ENCODE measurements around the gene TMEM9. TPM values are rescaled to one million over a fixed set of nuclear protein-coding genes. Genes with fewer than 3 reads are reported as not detected.

Gene TMEM9
- total and polyA plus RNA-seq, 2 of the 8 experiments (the other 6 are each of a cell fraction or from before 2014, with no cell fraction given): 79.9 to 181 TPM

GRCh38 chr1:201088395-201088794, 65.9 kb downstream of the TMEM9 start:
- Histone ChIP-seq H2AK5ac (ENCODE audit: low read depth, low read length) (no peak overlapping the region), H3K79me1 (ENCODE audit: low read depth, low read length) (no peaks in the 10 kb centered on the region), H3K23ac (ENCODE audit: insufficient read length) (no peak overlapping the region), H3K27me3 (replicated peaks in 1 of 4; ENCODE audit: control insufficient read depth in 3 of 4, extremely low read depth in 1 of 4, insufficient read depth in 3 of 4, low read length in 3 of 4) (no peaks in the 10 kb centered on the region), H3K56ac (replicated peaks; ENCODE audit: insufficient read length, low read depth, low read length) (no peak overlapping the region), H3K23me2 (ENCODE audit: low read depth, low read length) (no peaks in the 10 kb centered on the region), H4K5ac (ENCODE audit: insufficient read length, low read depth, low read length) (no peak overlapping the region), H2AFZ (ENCODE audit: low read length) (no peak overlapping the region), H3K36me3 (ENCODE audit: control insufficient read depth in 2 of 4, insufficient read depth in 4 of 4, low read length in 3 of 4) (no peaks in the 10 kb centered on the region), H2BK15ac (ENCODE audit: low read length) (no peak overlapping the region), H2BK120ac (replicated peaks; ENCODE audit: low read depth, low read length) (no peak overlapping the region), H3K79me2 (ENCODE audit: control insufficient read depth in 1 of 2, insufficient read depth in 2 of 2, low read length in 2 of 2) (no peaks in the 10 kb centered on the region), H2BK5ac (ENCODE audit: low read depth, low read length) (no peak overlapping the region), H2BK12ac (ENCODE audit: low read depth, low read length) (no peak overlapping the region), H3K4me1 (replicated peaks in 1 of 4; ENCODE audit: control insufficient read depth in 3 of 4, insufficient read depth in 4 of 4, low read length in 3 of 4) (no peaks in the 10 kb centered on the region), H3K18ac (ENCODE audit: extremely low read depth, low read length) (no peak overlapping the region), H4K20me1 (replicated peaks in 1 of 2; ENCODE audit: control insufficient read depth in 1 of 2, insufficient read depth in 2 of 2, low read length in 2 of 2) (no peaks in the 10 kb centered on the region), H3K4me3 (ENCODE audit: extremely low read depth in 1 of 4, insufficient read depth in 2 of 4, low read depth in 3 of 4, low read length in 4 of 4) (no peak overlapping the region), H4K91ac (replicated peaks; ENCODE audit: insufficient read length, low read length) (no peak overlapping the region), H3K14ac (ENCODE audit: insufficient read length) (no peak overlapping the region), H3K9me3 (ENCODE audit: insufficient read depth in 2 of 2, low read depth in 1 of 2, low read length in 1 of 2) (no peaks in the 10 kb centered on the region), H4K8ac (ENCODE audit: extremely low read depth, insufficient read depth, low read length) (no peak overlapping the region), H2BK20ac (ENCODE audit: low read length) (no peak overlapping the region), H3K4me2 (ENCODE audit: insufficient read depth in 1 of 2, low read depth in 2 of 2, low read length in 2 of 2) (no peak overlapping the region), H3K27ac (ENCODE audit: low read depth, low read length) (no peak overlapping the region), H3K4ac (replicated peaks; ENCODE audit: insufficient read length, low read depth, low read length) (no peak overlapping the region), H3K9ac (replicated peaks in 1 of 4; ENCODE audit: extremely low read depth in 1 of 4, low read depth in 3 of 4, low read length in 3 of 4) (no peak overlapping the region)
- 91% methylated on average over 4 of the region's 4 CpGs; no CpG with 5 or more reads in 1 of the 2 experiments for WGBS, 2 experiments (ENCODE audit: extremely low coverage in 1 of 2, insufficient coverage in 1 of 2, insufficient read length in 1 of 2, insufficient replicate concordance in 2 of 2, low coverage in 1 of 2, low lambda C conversion rate in 2 of 2, missing lambda C conversion rate in 1 of 2)
- FAIRE-seq (no peak), DNase-seq (ENCODE audit: low read depth in 1 of 2, low spot score in 2 of 2) (no peak)
- POLR2A ChIA-PET (ENCODE audit: partially characterized antibody): no interaction called here
- CTCF ChIA-PET (ENCODE audit: partially characterized antibody): interaction anchor here (1.0 to 3.6 kb wide), 5 partner anchors 8 to 69 kb away, joined by 3 to 29 read pairs (median 7); no protein-coding TSS in a partner anchor
- no peak for TF ChIP-seq YY1 (IDR thresholded peaks at IDR 0.05; ENCODE audit: low read depth, low read length)
- no peak for TF ChIP-seq RNF2 (IDR thresholded peaks at IDR 0.05; ENCODE audit: borderline replicate concordance, low read depth, low read length, missing control alignments, poor library complexity, severe bottlenecking)
- TF ChIP-seq, protein P1, sequence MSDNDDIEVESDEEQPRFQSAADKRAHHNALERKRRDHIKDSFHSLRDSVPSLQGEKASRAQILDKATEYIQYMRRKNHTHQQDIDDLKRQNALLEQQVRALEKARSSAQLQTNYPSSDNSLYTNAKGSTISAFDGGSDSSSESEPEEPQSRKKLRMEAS (IDR thresholded peaks at IDR 0.05): no peak
- no peak for TF ChIP-seq GTF2F1 (IDR thresholded peaks at IDR 0.05; ENCODE audit: borderline replicate concordance, low read depth, low read length)
- TF ChIP-seq CEBPB (IDR thresholded peaks at IDR 0.05; ENCODE audit: low read depth, low read length): no peak
- no peak for TF ChIP-seq CBX5 (IDR thresholded peaks at IDR 0.05; ENCODE audit: low read depth, low read length)
- TF ChIP-seq CBX8 (IDR thresholded peaks at IDR 0.05; ENCODE audit: borderline replicate concordance, low read depth, low read length): no peak
- no peak for TF ChIP-seq SP1 (IDR thresholded peaks at IDR 0.05; ENCODE audit: low read depth, low read length)
- no peak for TF ChIP-seq CHD2 (IDR thresholded peaks at IDR 0.05; ENCODE audit: low read length)
- no peak for TF ChIP-seq ZNF274 (IDR thresholded peaks at IDR 0.05; ENCODE audit: borderline replicate concordance, extremely low read depth, low read length)
- no peak for TF ChIP-seq EZH2 (IDR thresholded peaks at IDR 0.05; ENCODE audit: low read depth, low read length, severe bottlenecking)
- no peak for TF ChIP-seq SAP30 (IDR thresholded peaks at IDR 0.05; ENCODE audit: insufficient read depth, insufficient replicate concordance, low read length)
- TF ChIP-seq SIX5 (IDR thresholded peaks at IDR 0.05; ENCODE audit: low read depth, low read length): no peak
- TF ChIP-seq SIN3A (conservative IDR thresholded peaks at IDR 0.05 in 1 of 2, IDR thresholded peaks at IDR 0.05 in 1 of 2; ENCODE audit: low read depth in 1 of 2, low read length in 2 of 2): no peak
- TF ChIP-seq CREB1 (IDR thresholded peaks at IDR 0.05): no peak
